Renal pelvis (tissue), 4 donors: Measurements from ENCODE around the gene CIZ1. TPM values are rescaled to one million over a fixed set of nuclear protein-coding genes. Genes with fewer than 3 reads are reported as not detected.

Source experiments
- DNase-seq: peaks from one replicate; pipeline ENCODE4 v3.0.0-alpha.2; 2013
- polyA plus RNA-seq, 3 donors: library from polyadenylated mRNA; unstranded; fragments of 120-200 nt; gene quantifications; one replicate each; pipeline ENCODE4 v1.2.1, GENCODE V29; 2013; ENCODE audit not compliant: insufficient read length in 3 of 3

The CIZ1 gene
- polyA plus RNA-seq, 3 donors = 125 to 146 (median 145) TPM

GRCh38 chr9:128216781-128217553, 25.6 kb upstream of the CIZ1 start:
- DNase-seq = no peak

GRCh38 chr9:128215491-128216409, 24.4 kb upstream of the CIZ1 start:
- DNase-seq = no peak

- no peak for DNase-seq
Measured at GRCh38 chr9:128214571-128215490, 23.5 kb upstream of the CIZ1 start.

- no peak for DNase-seq
Measured at GRCh38 chr9:128213746-128214497, 22.6 kb upstream of the CIZ1 start.

GRCh38 chr9:128211981-128212281, 20.6 kb upstream of the CIZ1 start:
- DNase-seq = no peak

GRCh38 chr9:128211186-128211980, 20.0 kb upstream of the CIZ1 start:
- no peak for DNase-seq

- DNase-seq = no peak
Measured at GRCh38 chr9:128208946-128209669, 17.7 kb upstream of the CIZ1 start.

- no peak for DNase-seq
Measured at GRCh38 chr9:128208386-128208785, 17.0 kb upstream of the CIZ1 start.

GRCh38 chr9:128206916-128207910, 15.8 kb upstream of the CIZ1 start:
- DNase-seq = no peak

- DNase-seq = no peak
Measured at GRCh38 chr9:128206484-128206883, 15.1 kb upstream of the CIZ1 start.

GRCh38 chr9:128205296-128205944, 14.0 kb upstream of the CIZ1 start:
- DNase-seq = no peak

- DNase-seq = no peak
Measured at GRCh38 chr9:128204858-128205257, 13.5 kb upstream of the CIZ1 start.

GRCh38 chr9:128203707-128204551, 12.6 kb upstream of the CIZ1 start:
- DNase-seq = no peak

- DNase-seq = no peak
Measured at GRCh38 chr9:128203024-128203706, 11.8 kb upstream of the CIZ1 start, which contains the start of gene DNM1. DNM1 (plus strand) TSS chr9:128203379; CDS start chr9:128203471, 92 bp downstream.

- DNase-seq = no peak
Measured at GRCh38 chr9:128202648-128203023, 11.3 kb upstream of the CIZ1 start.
